Sigmoid colon (tissue), 7 donors: ENCODE measurements around the gene ADD2. TPM values are rescaled to one million over a fixed set of nuclear protein-coding genes. Genes with fewer than 3 reads are reported as not detected.
"Not testable (repeated sequence)": the region's sequence is repeated elsewhere in the genome, so short reads cannot be mapped to it uniquely, and the experiment has no call there.

Experiments used
- DNase-seq: peaks from one replicate; pipeline ENCODE4 v3.0.0-alpha.2; 2019
- H3K27ac ChIP-seq, 4 donors: fragments of 200-600 bp; sonication (generic); one replicate each; pipeline ENCODE4 v1.5.1; 2016 to 2019; ENCODE audit warnings: mild to moderate bottlenecking in 1 of 4
- H3K27me3 ChIP-seq, 3 donors: fragments of 200-600 bp; sonication (generic); one replicate each; pipeline ENCODE4 v1.5.1; 2019; ENCODE audit warnings: mild to moderate bottlenecking in 1 of 3
- H3K36me3 ChIP-seq, 4 donors: fragments of 200-600 bp; sonication (generic); one replicate each; pipeline ENCODE4 v1.5.1; 2016 to 2019
- H3K4me1 ChIP-seq, 4 donors: fragments of 200-600 bp; sonication (generic); one replicate each; pipeline ENCODE4 v1.5.1; 2017 to 2019
- H3K4me3 ChIP-seq, 4 donors: fragments of 200-600 bp; sonication (generic); one replicate each; pipeline ENCODE4 v1.5.1; 2017 to 2019; ENCODE audit warnings: mild to moderate bottlenecking in 2 of 4, moderate library complexity in 1 of 4
- H3K9me3 ChIP-seq, 4 donors: fragments of 200-600 bp in 3 of 4; sonication (generic) in 3 of 4; one replicate each; pipeline versions ENCODE4 v1.5.1 to v1.6.1; 2013 to 2019
- CTCF ChIP-seq, 4 experiments: fragments of 450-650 bp in 3 of 4; fragments of 200-600 bp in 1 of 4; IDR thresholded peaks; one replicate each; pipeline ENCODE4 v1.5.1; 2016 to 2019; ENCODE audit warnings: antibody characterized with exemption in 4 of 4, mild to moderate bottlenecking in 3 of 4, moderate library complexity in 2 of 4
- EP300 ChIP-seq, 4 donors: sonication (generic); formaldehyde crosslinking; IDR thresholded peaks; one replicate each; pipeline ENCODE4 v1.6.1; 2017; ENCODE audit warnings: antibody characterized with exemption in 4 of 4
- POLR2A ChIP-seq, 2 donors: fragments of 450-650 bp; IDR thresholded peaks; one replicate each; pipeline ENCODE4 v1.6.1; 2016; ENCODE audit warnings: antibody characterized with exemption in 2 of 2, mild to moderate bottlenecking in 2 of 2, moderate library complexity in 2 of 2
- POLR2AphosphoS5 ChIP-seq, 4 donors: sonication (generic); formaldehyde crosslinking; IDR thresholded peaks; one replicate each; pipeline ENCODE4 v1.6.1; 2017; ENCODE audit warnings: antibody characterized with exemption in 4 of 4
- WGBS, 2 donors: extraction: QIAGEN DNeasy Blood & Tissue Kit; methylation state at CpG; one replicate each; pipeline ENCODE4 v1.1.7; 2013; 5-methylcytosine and 5-hydroxymethylcytosine counted together
- intact Hi-C: fragments of 100-400 bp; cut with DNase I; formaldehyde crosslinking; loops from one replicate; pipeline ENCODE4 v1.15.1; 2023
- polyA plus RNA-seq, 3 donors: library from polyadenylated mRNA; stranded (reverse); fragments of 200-250 nt; gene quantifications; one replicate each; pipeline ENCODE4 v1.2.3, GENCODE V29; 2013
- total RNA-seq, 4 donors: library from RNA; depleted of rRNA; stranded (reverse); fragments of >200 nt; gene quantifications; one replicate each; pipeline ENCODE4 v1.1.0, GENCODE V29; 2016
- donor health status: healthy with polysubstance abuse.
- donor health status: Bipolar disorder and iron deficiency.
- donor health status: healthy.

Gene ADD2
- total and polyA plus RNA-seq, 7 donors, result under 0.01 to 5.8 (median 3.2) TPM; not detected in 1

DNA sequence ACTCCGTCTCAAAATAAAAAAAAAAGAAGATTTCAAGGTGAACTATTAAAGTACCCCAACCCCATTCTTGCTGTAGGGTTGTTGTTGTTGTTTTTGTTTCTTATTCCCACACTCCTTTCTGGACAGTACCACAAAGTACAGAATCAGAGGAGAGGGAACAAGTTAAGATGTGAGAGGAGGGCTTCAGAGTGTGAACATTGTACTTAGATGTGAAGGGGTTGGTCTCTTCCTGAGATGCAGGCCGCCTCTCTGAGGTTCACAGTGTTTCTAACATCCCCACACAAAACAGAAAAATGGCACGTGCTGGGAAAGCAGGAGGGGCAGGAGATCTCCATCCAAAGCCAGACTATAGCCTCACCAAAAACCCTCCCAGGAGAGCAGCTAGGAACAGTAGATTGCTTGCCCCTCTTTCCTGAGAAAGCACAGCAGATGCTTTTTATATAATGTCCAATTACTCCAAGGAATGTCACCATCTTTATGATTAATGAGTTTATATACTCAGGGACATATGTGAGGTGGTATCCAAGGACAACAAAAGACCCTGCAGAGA lies 22.6 kb downstream of the ADD2 start:
- Histone ChIP-seq H3K36me3 (no peaks in the 10 kb centered on the region), H3K27ac (no peak overlapping the region), H3K27me3 (peaks cover 0 to 5% (median 0%) of the 10 kb centered on the region in 3 donors), H3K4me3 (no peak overlapping the region), H3K4me1 (no peaks in the 10 kb centered on the region), H3K9me3 (peaks cover 0 to under 1% (median 0%) of the 10 kb centered on the region in 4 donors)
- 68 to 79% methylated on average over 3 of the region's 3 CpGs for WGBS, 2 donors
- TF ChIP-seq CTCF (IDR thresholded peaks at IDR 0.05) (no peak), POLR2AphosphoS5 (IDR thresholded peaks at IDR 0.05) (no peak), EP300 (IDR thresholded peaks at IDR 0.05) (no peak), POLR2A (IDR thresholded peaks at IDR 0.05) (no peak)
- DNase-seq, result no peak
- intact Hi-C loops, result no loop called here

DNA sequence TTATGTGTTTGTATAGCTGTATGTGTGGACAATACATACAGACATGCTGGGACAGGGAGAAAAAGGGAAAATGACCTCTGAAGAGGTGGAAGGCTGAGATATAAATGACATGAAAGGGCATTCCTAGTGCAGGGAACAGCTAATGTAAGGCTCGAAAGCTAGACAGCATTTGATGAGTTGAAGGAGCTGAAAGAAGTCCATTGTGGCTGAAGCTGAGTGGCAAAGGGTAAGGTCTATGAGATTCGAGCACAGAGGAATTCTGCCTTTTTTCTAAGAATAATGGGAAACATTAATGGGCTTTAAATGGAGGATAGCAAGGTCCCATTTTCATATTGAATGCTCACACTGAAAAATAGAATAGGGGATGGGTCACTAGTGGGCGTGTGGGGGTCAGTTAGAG lies 23.6 kb downstream of the ADD2 start:
- intact Hi-C loops, result no loop called here

GRCh38 chr2:70743677-70744076 lies 24.3 kb downstream of the ADD2 start:
- TF ChIP-seq POLR2AphosphoS5 (IDR thresholded peaks at IDR 0.05) (no peak), POLR2A (IDR thresholded peaks at IDR 0.05) (no peak), CTCF (IDR thresholded peaks at IDR 0.05) (no peak), EP300 (IDR thresholded peaks at IDR 0.05) (no peak)
- Histone ChIP-seq H3K27ac (no peak overlapping the region), H3K9me3 (peaks cover 0 to 4% (median 0%) of the 10 kb centered on the region in 4 donors), H3K27me3 (peaks cover 0 to 5% (median 0%) of the 10 kb centered on the region in 3 donors), H3K4me1 (no peaks in the 10 kb centered on the region), H3K4me3 (no peak overlapping the region), H3K36me3 (no peaks in the 10 kb centered on the region)
- DNase-seq, result no peak
- intact Hi-C loops, result no loop called here

More for the DNA sequence above, 23.6 kb downstream of the ADD2 start:
- Histone ChIP-seq H3K4me3 (no peak overlapping the region), H3K27ac (no peak overlapping the region), H3K4me1 (no peaks in the 10 kb centered on the region), H3K27me3 (peaks cover 0 to 5% (median 0%) of the 10 kb centered on the region in 3 donors), H3K36me3 (no peaks in the 10 kb centered on the region), H3K9me3 (peaks cover 0 to 4% (median 0%) of the 10 kb centered on the region in 4 donors)
- TF ChIP-seq EP300 (IDR thresholded peaks at IDR 0.05) (no peak), POLR2A (IDR thresholded peaks at IDR 0.05) (no peak), CTCF (IDR thresholded peaks at IDR 0.05) (no peak), POLR2AphosphoS5 (IDR thresholded peaks at IDR 0.05) (no peak)
- WGBS, 2 donors, result 61 to 77% methylated on average over 3 of the region's 3 CpGs
- DNase-seq, result no peak

DNA sequence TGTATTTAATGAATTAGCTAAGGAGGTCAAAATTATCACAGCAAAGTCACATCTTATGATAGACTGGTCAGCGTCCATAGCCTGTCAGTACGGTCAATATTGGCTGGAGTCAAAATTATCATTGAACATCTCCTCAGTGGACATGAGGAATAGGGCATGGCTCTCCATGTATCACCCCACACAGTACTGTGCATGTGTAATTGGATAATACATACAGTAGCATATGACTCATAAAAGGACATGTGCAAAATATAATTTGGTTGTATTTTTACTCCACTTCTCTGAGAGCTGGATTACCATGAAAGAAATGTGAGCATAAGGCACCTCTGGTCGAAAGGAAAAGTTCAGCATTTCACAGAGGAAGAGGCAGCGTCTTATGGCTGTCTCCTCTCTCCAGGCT lies 24.9 kb downstream of the ADD2 start:
- H3K4me1 ChIP-seq, result no peaks in the 10 kb centered on the region

DNA sequence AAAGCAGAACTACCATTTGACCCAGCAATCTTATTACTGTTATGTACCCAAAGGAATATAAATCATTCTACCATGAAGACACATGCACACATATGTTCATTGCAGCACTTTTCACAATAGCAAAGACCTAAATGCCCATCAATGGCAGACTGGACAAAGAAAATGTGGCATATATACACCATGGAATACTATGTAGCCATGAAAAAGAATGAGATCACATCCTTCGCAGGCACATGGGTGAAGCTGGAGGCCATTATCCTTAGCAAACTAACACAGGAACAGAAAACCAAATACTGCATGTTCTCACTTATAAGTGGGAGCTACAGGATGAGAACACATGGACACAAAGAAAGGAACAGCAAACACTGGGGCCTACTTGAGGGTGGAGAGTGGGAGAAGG lies 28.5 kb downstream of the ADD2 start:
- H3K4me3 ChIP-seq, H3K36me3 ChIP-seq, H3K27ac ChIP-seq, DNase-seq, H3K9me3 ChIP-seq, H3K27me3 ChIP-seq, H3K4me1 ChIP-seq, intact Hi-C loops: not testable (repeated sequence)
- WGBS, 2 donors, result 97 to 99% methylated on average over 1 of the region's 1 CpG

More for the DNA sequence above, 24.9 kb downstream of the ADD2 start:
- peaks cover 0 to 5% (median 0%) of the 10 kb centered on the region in 3 donors for H3K27me3 ChIP-seq
- no peak overlapping the region for H3K4me3 ChIP-seq
- intact Hi-C loops, result no loop called here
- no peak overlapping the region for H3K27ac ChIP-seq
- WGBS, 2 donors, result 81 to 84% methylated on average over 4 of the region's 4 CpGs
- DNase-seq, result no peak
- no peaks in the 10 kb centered on the region for H3K36me3 ChIP-seq
- H3K9me3 ChIP-seq, result peaks cover 0 to 4% (median 0%) of the 10 kb centered on the region in 4 donors
- TF ChIP-seq CTCF (IDR thresholded peaks at IDR 0.05) (no peak), POLR2AphosphoS5 (IDR thresholded peaks at IDR 0.05) (no peak), EP300 (IDR thresholded peaks at IDR 0.05) (no peak), POLR2A (IDR thresholded peaks at IDR 0.05) (no peak)
